Measurements from ENCODE around the gene LIPC.

DNA sequence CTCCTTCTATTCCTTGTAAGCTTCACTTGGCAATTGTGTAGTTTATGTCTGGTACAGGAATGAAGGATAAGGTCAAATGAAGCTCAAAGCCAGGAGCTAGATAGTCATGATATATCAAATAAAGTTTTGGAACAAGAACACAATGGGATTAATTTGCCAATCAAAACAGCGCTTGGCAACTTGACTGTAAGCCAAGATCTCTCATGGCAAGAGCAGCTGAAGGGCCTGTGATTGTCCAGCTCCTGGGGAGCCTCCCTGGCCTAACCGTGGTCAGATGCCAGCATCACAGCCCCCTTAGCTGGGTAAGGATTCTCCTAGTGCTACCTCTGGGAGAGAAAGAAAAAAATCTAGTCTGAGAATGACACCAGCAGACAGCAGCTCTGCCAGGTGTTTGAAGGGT is 97.2 kb downstream of the LIPC start:
- TF ChIP-seq CBX8 (IDR thresholded peaks at IDR 0.05) (no peak), HDAC2 (IDR thresholded peaks at IDR 0.05) (no peak), KDM5A (IDR thresholded peaks at IDR 0.05) (no peak), EP300 (IDR thresholded peaks at IDR 0.05) (no peak)
- TF ChIP-seq, protein P1, sequence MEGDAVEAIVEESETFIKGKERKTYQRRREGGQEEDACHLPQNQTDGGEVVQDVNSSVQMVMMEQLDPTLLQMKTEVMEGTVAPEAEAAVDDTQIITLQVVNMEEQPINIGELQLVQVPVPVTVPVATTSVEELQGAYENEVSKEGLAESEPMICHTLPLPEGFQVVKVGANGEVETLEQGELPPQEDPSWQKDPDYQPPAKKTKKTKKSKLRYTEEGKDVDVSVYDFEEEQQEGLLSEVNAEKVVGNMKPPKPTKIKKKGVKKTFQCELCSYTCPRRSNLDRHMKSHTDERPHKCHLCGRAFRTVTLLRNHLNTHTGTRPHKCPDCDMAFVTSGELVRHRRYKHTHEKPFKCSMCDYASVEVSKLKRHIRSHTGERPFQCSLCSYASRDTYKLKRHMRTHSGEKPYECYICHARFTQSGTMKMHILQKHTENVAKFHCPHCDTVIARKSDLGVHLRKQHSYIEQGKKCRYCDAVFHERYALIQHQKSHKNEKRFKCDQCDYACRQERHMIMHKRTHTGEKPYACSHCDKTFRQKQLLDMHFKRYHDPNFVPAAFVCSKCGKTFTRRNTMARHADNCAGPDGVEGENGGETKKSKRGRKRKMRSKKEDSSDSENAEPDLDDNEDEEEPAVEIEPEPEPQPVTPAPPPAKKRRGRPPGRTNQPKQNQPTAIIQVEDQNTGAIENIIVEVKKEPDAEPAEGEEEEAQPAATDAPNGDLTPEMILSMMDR (IDR thresholded peaks at IDR 0.05) = no peak
